Panc1 (cell line): ENCODE measurements around the gene LRRC4. TPM values are rescaled to one million over a fixed set of nuclear protein-coding genes. Genes with fewer than 3 reads are reported as not detected.

ENCODE experiments used
- ATAC-seq: fragments of 200-7000 bp; cut with Tn5 transposase; 2 replicates; pipeline ENCODE4 v1.9.1; 2020; ENCODE audit warnings: mild to moderate bottlenecking, moderate library complexity
- BruUV-seq: library from RNA; stranded (reverse); fragments of 400-500 nt; replicated peaks from 2 replicates; lab custom pipeline; 2021; lab: Mats Ljungman, UMichigan
- CTCF ChIA-PET: fragments of 300-600 bp; sonication (Branson Sonifier 250); formaldehyde crosslinking; loops from one replicate; lab custom pipeline; 2022; ENCODE audit warnings: antibody characterized with exemption; lab: Charles Lee
- POLR2A ChIA-PET: fragments of 300-600 bp; sonication (Branson Sonifier 250); formaldehyde crosslinking; loops from one replicate; lab custom pipeline; 2022; ENCODE audit warnings: antibody characterized with exemption; lab: Charles Lee
- DNase-seq: peaks from one replicate; pipeline ENCODE4 v3.0.0-alpha.2; 2010; ENCODE audit warnings: low read depth, low spot score
- H3K27ac ChIP-seq: 2 replicates; pipeline ENCODE4 v1.5.1; 2011; ENCODE audit warnings: mild to moderate bottlenecking, low read length, inconsistent platforms
- H3K27me3 ChIP-seq: fragments of 200-500 bp; sonication (Bioruptor generic); 2 replicates; pipeline ENCODE4 v1.6.0; 2014; ENCODE audit warnings: low read length, inconsistent platforms; ENCODE audit not compliant: control insufficient read depth, insufficient read depth
- H3K36me3 ChIP-seq: fragments of 200-500 bp; sonication (Bioruptor generic); 2 replicates; pipeline ENCODE4 v1.5.1; 2014; ENCODE audit warnings: inconsistent platforms, mild to moderate bottlenecking, low read length, moderate library complexity; ENCODE audit not compliant: control insufficient read depth, insufficient read depth
- H3K4me1 ChIP-seq: 2 replicates; pipeline ENCODE4 v1.5.1; 2011; ENCODE audit warnings: inconsistent platforms, mild to moderate bottlenecking, low read length, moderate library complexity; ENCODE audit not compliant: control insufficient read depth, insufficient read depth
- H3K4me3 ChIP-seq, 2 experiments: 2 replicates each; pipeline ENCODE4 v1.5.1; 2011 to 2012; ENCODE audit warnings: low read depth in 2 of 2, low read length in 2 of 2, mild to moderate bottlenecking in 2 of 2, inconsistent platforms in 1 of 2, moderate library complexity in 1 of 2
- H3K9me3 ChIP-seq: fragments of 200-500 bp; sonication (Bioruptor generic); 2 replicates; pipeline ENCODE4 v1.5.1; 2014; ENCODE audit warnings: low read depth, mild to moderate bottlenecking, inconsistent platforms, low read length, moderate library complexity; ENCODE audit not compliant: control insufficient read depth, insufficient read depth
- CTCF ChIP-seq: fragments of 450-650 bp; IDR thresholded peaks from 2 replicates; pipeline ENCODE4 v1.5.1; 2017; ENCODE audit warnings: mild to moderate bottlenecking
- POLR2AphosphoS5 ChIP-seq: IDR thresholded peaks from 2 replicates; pipeline ENCODE4 v1.6.1; 2012; ENCODE audit warnings: mild to moderate bottlenecking, low read depth, low read length, moderate library complexity
- REST ChIP-seq, 2 experiments: IDR thresholded peaks; 2 replicates each; pipeline ENCODE4 v1.6.1; 2011 to 2012; ENCODE audit warnings: low read depth in 2 of 2, control low read depth in 1 of 2, low read length in 1 of 2, mild to moderate bottlenecking in 1 of 2, moderate library complexity in 1 of 2; ENCODE audit not compliant: insufficient read depth in 1 of 2
- SIN3A ChIP-seq: IDR thresholded peaks from 2 replicates; pipeline ENCODE4 v1.6.1; 2012; ENCODE audit warnings: low read depth, mild to moderate bottlenecking, low read length, moderate library complexity, borderline replicate concordance; ENCODE audit not compliant: insufficient read depth
- TCF7L2 ChIP-seq: IDR thresholded peaks from 2 replicates; pipeline ENCODE4 v1.6.1; 2011; ENCODE audit warnings: mild to moderate bottlenecking, low read depth, low read length, inconsistent platforms
- in situ Hi-C: cut with HindIII; loops from 2 replicates; pipeline ENCODE4 v1.10.0; 2016; ENCODE audit warnings: low sequenced_read_pairs, low pct_unique_long_range_greater_than_20kb
- intact Hi-C: fragments of 100-400 bp; cut with micrococcal nuclease; formaldehyde crosslinking; loops from one replicate; pipeline ENCODE4 v1.10.0; 2022; ENCODE audit not compliant: unreplicated experiment
- total RNA-seq: library from RNA; stranded (reverse); gene quantifications from one replicate; pipeline ENCODE4 v1.2.1, GENCODE V29; 2021; ENCODE audit not compliant: unreplicated experiment

LRRC4 gene
- total RNA-seq, 1 experiment from 2014 or later: not detected

- H3K27me3 ChIP-seq: no peaks in the 10 kb centered on the region
- TF ChIP-seq CTCF (no peak), REST (IDR thresholded peaks at IDR 0.05; ENCODE audit: insufficient read depth in 1 of 2, low read depth in 2 of 2, low read length in 1 of 2) (no peak)
- no peaks in the 10 kb centered on the region; the same call in 1 of the 2 replicates for H3K36me3 ChIP-seq
- in situ Hi-C loops (no loop called here), intact Hi-C loops (no loop called here)
- H3K27ac ChIP-seq: no peak overlapping the region
- H3K4me1 ChIP-seq: no peaks in the 10 kb centered on the region
- ChIA-PET CTCF (no interaction called here), POLR2A (no interaction called here)
- H3K4me3 ChIP-seq: no peak overlapping the region
- no peak; the same call in 1 of the 2 replicates for ATAC-seq
- no TSS peak for BruUV-seq
- no peaks in the 10 kb centered on the region for H3K9me3 ChIP-seq
- no peak for DNase-seq
These were observed 20.7 kb downstream of the LRRC4 start for GRCh38 chr7:128010391-128011127.

GRCh38 chr7:128008744-128009143 is 22.5 kb downstream of the LRRC4 start:
- in situ Hi-C loops: no loop called here

More at GRCh38 chr7:128008744-128009143, 22.5 kb downstream of the LRRC4 start:
- no peak overlapping the region for H3K27ac ChIP-seq
- no TSS peak for BruUV-seq
- ATAC-seq (no peak), DNase-seq (no peak)
- ChIA-PET POLR2A (no interaction called here), CTCF (no interaction called here)
- H3K4me3 ChIP-seq: no peak overlapping the region
- H3K9me3 ChIP-seq: no peaks in the 10 kb centered on the region
- H3K36me3 ChIP-seq: no peaks in the 10 kb centered on the region; the same call in 1 of the 2 replicates
- H3K27me3 ChIP-seq: no peaks in the 10 kb centered on the region
- intact Hi-C loops: no loop called here
- H3K4me1 ChIP-seq: no peaks in the 10 kb centered on the region
- TF ChIP-seq CTCF: no peak
- TF ChIP-seq POLR2AphosphoS5: no peak
- TF ChIP-seq REST (IDR thresholded peaks at IDR 0.05; ENCODE audit: insufficient read depth in 1 of 2, low read depth in 2 of 2, low read length in 1 of 2): no peak
- TF ChIP-seq SIN3A: no peak
- TF ChIP-seq TCF7L2: no peak
